Measurements from ENCODE around the gene RERE.
A peak's percentile ranks its signal among the peaks of the same experiment; 100 is the strongest.

RERE gene

GRCh38 chr1:8722366-8722765 is 95.1 kb downstream of the RERE start:
- H3K9me3 ChIP-seq (ENCODE audit: control insufficient read depth, low read length): no peaks in the 10 kb centered on the region
- H3K4me1 ChIP-seq (ENCODE audit: control insufficient read depth, insufficient read depth, low read length): peaks cover 3% of the 10 kb centered on the region
- no peaks in the 10 kb centered on the region for H3K36me3 ChIP-seq (ENCODE audit: control insufficient read depth, insufficient read depth, low read length)
- no peaks in the 10 kb centered on the region for H3K27me3 ChIP-seq (ENCODE audit: control insufficient read depth, insufficient read depth, low read length, poor library complexity, severe bottlenecking)
- H3K4me3 ChIP-seq (ENCODE audit: insufficient read depth, low read depth, low read length): no peak overlapping the region
- H3K27ac ChIP-seq (ENCODE audit: insufficient read depth, low read depth, low read length, poor library complexity, severe bottlenecking): no peak overlapping the region
- 91 to 100% methylated on average over 1 to 2 of the region's 3 CpGs for WGBS, 2 experiments

- H3K36me3 ChIP-seq (ENCODE audit: control insufficient read depth, insufficient read depth, low read length): no peaks in the 10 kb centered on the region
- WGBS, 2 experiments: 93 to 96% methylated on average over 4 of the region's 4 CpGs
- H3K27me3 ChIP-seq (ENCODE audit: control insufficient read depth, insufficient read depth, low read length, poor library complexity, severe bottlenecking): no peaks in the 10 kb centered on the region
- no peak overlapping the region for H3K27ac ChIP-seq (ENCODE audit: insufficient read depth, low read depth, low read length, poor library complexity, severe bottlenecking)
- H3K4me1 ChIP-seq (ENCODE audit: control insufficient read depth, insufficient read depth, low read length): peaks cover 3% of the 10 kb centered on the region
- H3K9me3 ChIP-seq (ENCODE audit: control insufficient read depth, low read length): no peaks in the 10 kb centered on the region
- H3K4me3 ChIP-seq (ENCODE audit: insufficient read depth, low read depth, low read length): no peak overlapping the region
These were observed 95.6 kb downstream of the RERE start for GRCh38 chr1:8721679-8722324.

- WGBS, 2 experiments: 94 to 95% methylated on average over 8 of the region's 8 CpGs
- Histone ChIP-seq H3K4me3 (ENCODE audit: insufficient read depth, low read depth, low read length) (no peak overlapping the region), H3K27me3 (ENCODE audit: control insufficient read depth, insufficient read depth, low read length, poor library complexity, severe bottlenecking) (no peaks in the 10 kb centered on the region), H3K4me1 (ENCODE audit: control insufficient read depth, insufficient read depth, low read length) (peaks cover 3% of the 10 kb centered on the region), H3K9me3 (ENCODE audit: control insufficient read depth, low read length) (no peaks in the 10 kb centered on the region), H3K36me3 (ENCODE audit: control insufficient read depth, insufficient read depth, low read length) (no peaks in the 10 kb centered on the region), H3K27ac (ENCODE audit: insufficient read depth, low read depth, low read length, poor library complexity, severe bottlenecking) (no peak overlapping the region)
These were observed 97.1 kb downstream of the RERE start for GRCh38 chr1:8720347-8720746.

- no peaks in the 10 kb centered on the region for H3K27me3 ChIP-seq (ENCODE audit: control insufficient read depth, insufficient read depth, low read length, poor library complexity, severe bottlenecking)
- WGBS, 2 experiments: 59 to 68% methylated on average over 3 of the region's 3 CpGs
- H3K27ac ChIP-seq (ENCODE audit: insufficient read depth, low read depth, low read length, poor library complexity, severe bottlenecking): no peak overlapping the region
- no peaks in the 10 kb centered on the region for H3K36me3 ChIP-seq (ENCODE audit: control insufficient read depth, insufficient read depth, low read length)
- H3K4me1 ChIP-seq (ENCODE audit: control insufficient read depth, insufficient read depth, low read length): peaks cover 3% of the 10 kb centered on the region
- no peaks in the 10 kb centered on the region for H3K9me3 ChIP-seq (ENCODE audit: control insufficient read depth, low read length)
- H3K4me3 ChIP-seq (ENCODE audit: insufficient read depth, low read depth, low read length): no peak overlapping the region
These were observed 98.5 kb downstream of the RERE start for GRCh38 chr1:8718850-8719361.

- WGBS, 2 experiments: 100% methylated on average over 3 of the region's 3 CpGs
- Histone ChIP-seq H3K4me3 (ENCODE audit: insufficient read depth, low read depth, low read length) (no peak overlapping the region), H3K27ac (ENCODE audit: insufficient read depth, low read depth, low read length, poor library complexity, severe bottlenecking) (no peak overlapping the region), H3K4me1 (ENCODE audit: control insufficient read depth, insufficient read depth, low read length) (peaks cover 14% of the 10 kb centered on the region), H3K9me3 (ENCODE audit: control insufficient read depth, low read length) (no peaks in the 10 kb centered on the region), H3K36me3 (ENCODE audit: control insufficient read depth, insufficient read depth, low read length) (no peaks in the 10 kb centered on the region), H3K27me3 (ENCODE audit: control insufficient read depth, insufficient read depth, low read length, poor library complexity, severe bottlenecking) (no peaks in the 10 kb centered on the region)
These were observed 100.3 kb downstream of the RERE start for GRCh38 chr1:8717148-8717547.

GRCh38 chr1:8716238-8716637 is 101.2 kb downstream of the RERE start:
- Histone ChIP-seq H3K9me3 (ENCODE audit: control insufficient read depth, low read length) (no peaks in the 10 kb centered on the region), H3K4me3 (ENCODE audit: insufficient read depth, low read depth, low read length) (no peak overlapping the region), H3K36me3 (ENCODE audit: control insufficient read depth, insufficient read depth, low read length) (no peaks in the 10 kb centered on the region), H3K4me1 (ENCODE audit: control insufficient read depth, insufficient read depth, low read length) (peaks cover 19% of the 10 kb centered on the region), H3K27me3 (ENCODE audit: control insufficient read depth, insufficient read depth, low read length, poor library complexity, severe bottlenecking) (no peaks in the 10 kb centered on the region), H3K27ac (ENCODE audit: insufficient read depth, low read depth, low read length, poor library complexity, severe bottlenecking) (no peak overlapping the region)
- 100% methylated on average over 1 of the region's 1 CpG for WGBS, 2 experiments

- no peak overlapping the region for H3K4me3 ChIP-seq (ENCODE audit: insufficient read depth, low read depth, low read length)
- 91 to 96% methylated on average over 3 of the region's 3 CpGs for WGBS, 2 experiments
These were observed 103.3 kb downstream of the RERE start for GRCh38 chr1:8714173-8714572.

GRCh38 chr1:8712413-8713231 is 104.8 kb downstream of the RERE start:
- peak overlapping the region; percentile 69 for H3K27ac ChIP-seq (ENCODE audit: insufficient read depth, low read depth, low read length, poor library complexity, severe bottlenecking)
- H3K36me3 ChIP-seq (ENCODE audit: control insufficient read depth, insufficient read depth, low read length): no peaks in the 10 kb centered on the region
- H3K4me3 ChIP-seq (ENCODE audit: insufficient read depth, low read depth, low read length): no peak overlapping the region
- peaks cover 22% of the 10 kb centered on the region for H3K4me1 ChIP-seq (ENCODE audit: control insufficient read depth, insufficient read depth, low read length)
- WGBS, 2 experiments: 18 to 21% methylated on average over 5 of the region's 5 CpGs
- H3K9me3 ChIP-seq (ENCODE audit: control insufficient read depth, low read length): no peaks in the 10 kb centered on the region
- no peaks in the 10 kb centered on the region for H3K27me3 ChIP-seq (ENCODE audit: control insufficient read depth, insufficient read depth, low read length, poor library complexity, severe bottlenecking)

More at GRCh38 chr1:8714173-8714572, 103.3 kb downstream of the RERE start:
- Histone ChIP-seq H3K27ac (ENCODE audit: insufficient read depth, low read depth, low read length, poor library complexity, severe bottlenecking) (no peak overlapping the region), H3K27me3 (ENCODE audit: control insufficient read depth, insufficient read depth, low read length, poor library complexity, severe bottlenecking) (no peaks in the 10 kb centered on the region), H3K4me1 (ENCODE audit: control insufficient read depth, insufficient read depth, low read length) (peaks cover 17% of the 10 kb centered on the region), H3K9me3 (ENCODE audit: control insufficient read depth, low read length) (no peaks in the 10 kb centered on the region), H3K36me3 (ENCODE audit: control insufficient read depth, insufficient read depth, low read length) (no peaks in the 10 kb centered on the region)

GRCh38 chr1:8711873-8712412 is 105.5 kb downstream of the RERE start:
- peaks cover 29% of the 10 kb centered on the region for H3K4me1 ChIP-seq (ENCODE audit: control insufficient read depth, insufficient read depth, low read length)
- H3K36me3 ChIP-seq (ENCODE audit: control insufficient read depth, insufficient read depth, low read length): no peaks in the 10 kb centered on the region
- H3K27ac ChIP-seq (ENCODE audit: insufficient read depth, low read depth, low read length, poor library complexity, severe bottlenecking): peak overlapping the region; percentile 69
- H3K27me3 ChIP-seq (ENCODE audit: control insufficient read depth, insufficient read depth, low read length, poor library complexity, severe bottlenecking): no peaks in the 10 kb centered on the region
- H3K4me3 ChIP-seq (ENCODE audit: insufficient read depth, low read depth, low read length): no peak overlapping the region
- WGBS, 2 experiments: 37 to 50% methylated on average over 2 of the region's 4 CpGs
- no peaks in the 10 kb centered on the region for H3K9me3 ChIP-seq (ENCODE audit: control insufficient read depth, low read length)

GRCh38 chr1:8711151-8711550 is 106.3 kb downstream of the RERE start:
- Histone ChIP-seq H3K4me1 (ENCODE audit: control insufficient read depth, insufficient read depth, low read length) (peaks cover 35% of the 10 kb centered on the region), H3K9me3 (ENCODE audit: control insufficient read depth, low read length) (no peaks in the 10 kb centered on the region), H3K4me3 (ENCODE audit: insufficient read depth, low read depth, low read length) (no peak overlapping the region), H3K27ac (ENCODE audit: insufficient read depth, low read depth, low read length, poor library complexity, severe bottlenecking) (no peak overlapping the region), H3K27me3 (ENCODE audit: control insufficient read depth, insufficient read depth, low read length, poor library complexity, severe bottlenecking) (no peaks in the 10 kb centered on the region), H3K36me3 (ENCODE audit: control insufficient read depth, insufficient read depth, low read length) (no peaks in the 10 kb centered on the region)
- WGBS, 2 experiments: 95 to 99% methylated on average over 5 of the region's 5 CpGs
